HepG2 (cell line): ENCODE results near the gene CHRM5.
A peak's percentile ranks its signal among the peaks of the same experiment; 100 is the strongest.

ENCODE experiments used
- CHD2 ChIP-seq: IDR thresholded peaks from 2 replicates; pipeline ENCODE4 v1.6.1; 2011; ENCODE audit warnings: low read depth, low read length, improper control_type of control experiment
- FOXM1 ChIP-seq: sonication (generic); formaldehyde crosslinking; IDR thresholded peaks from 2 replicates; pipeline ENCODE4 v1.5.0; 2020; ENCODE audit warnings: missing genetic modification reagents
- MAFF ChIP-seq: IDR thresholded peaks from 2 replicates; pipeline ENCODE4 v1.6.1; 2011; ENCODE audit warnings: low read depth, low read length, improper control_type of control experiment
- REL ChIP-seq: sonication (generic); formaldehyde crosslinking; conservative IDR thresholded peaks from 2 replicates; pipeline ENCODE4 v1.8.0; 2022; ENCODE audit warnings: mild to moderate bottlenecking, missing genetic modification reagents, moderate library complexity
- RXRB ChIP-seq: IDR thresholded peaks from 2 replicates; pipeline ENCODE4 v1.6.1; 2016; ENCODE audit warnings: borderline replicate concordance, missing genetic modification reagents, missing compliant biosample characterization
- SMAD1 ChIP-seq: sonication (generic); formaldehyde crosslinking; IDR thresholded peaks from 2 replicates; pipeline ENCODE4 v1.4.0; 2020; ENCODE audit warnings: missing genetic modification reagents, low read depth, mild to moderate bottlenecking, borderline replicate concordance
- ZNF547 ChIP-seq: sonication (generic); formaldehyde crosslinking; IDR thresholded peaks from 2 replicates; pipeline ENCODE4 v1.5.1; 2020; ENCODE audit warnings: mild to moderate bottlenecking, missing genetic modification reagents
- TF ChIP-seq, protein P1 (sequence below): sonication (generic); formaldehyde crosslinking; IDR thresholded peaks from 2 replicates; pipeline ENCODE4 v1.5.0; 2020; ENCODE audit warnings: mild to moderate bottlenecking, missing genetic modification reagents, moderate library complexity
- TF ChIP-seq, protein P2 (sequence below): sonication (generic); formaldehyde crosslinking; IDR thresholded peaks from 2 replicates; pipeline ENCODE4 v1.4.0; 2020; ENCODE audit warnings: mild to moderate bottlenecking, missing genetic modification reagents

DNA sequence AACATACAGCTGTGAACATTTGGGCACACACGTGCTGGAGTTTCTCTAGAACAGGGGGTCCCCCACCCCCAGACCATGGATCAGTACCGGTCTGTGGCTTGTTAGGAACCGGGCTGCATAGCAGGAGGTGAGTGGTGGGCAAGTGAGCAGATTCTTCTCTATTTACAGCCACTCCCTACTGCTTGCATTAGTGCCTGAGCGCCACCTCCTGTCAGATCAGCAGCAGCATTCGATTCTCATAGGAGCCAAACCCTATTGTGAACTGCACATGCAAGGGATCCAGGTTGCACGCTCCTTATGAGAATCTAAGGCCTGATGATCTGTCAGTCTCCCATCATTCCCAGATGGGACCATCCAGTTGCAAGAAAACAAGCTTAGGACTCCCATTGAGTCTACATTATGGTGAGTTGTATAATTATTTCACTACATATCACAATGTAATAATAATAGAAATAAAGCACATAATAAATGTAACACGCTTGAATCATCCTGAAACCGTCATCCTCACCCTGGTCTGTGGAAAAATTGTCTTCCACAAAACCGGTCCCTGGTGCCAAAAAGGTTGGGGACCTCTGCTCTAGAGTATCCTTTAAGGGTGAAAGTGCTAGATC is 25.8 kb downstream of the CHRM5 start:
- TF ChIP-seq, protein P1, sequence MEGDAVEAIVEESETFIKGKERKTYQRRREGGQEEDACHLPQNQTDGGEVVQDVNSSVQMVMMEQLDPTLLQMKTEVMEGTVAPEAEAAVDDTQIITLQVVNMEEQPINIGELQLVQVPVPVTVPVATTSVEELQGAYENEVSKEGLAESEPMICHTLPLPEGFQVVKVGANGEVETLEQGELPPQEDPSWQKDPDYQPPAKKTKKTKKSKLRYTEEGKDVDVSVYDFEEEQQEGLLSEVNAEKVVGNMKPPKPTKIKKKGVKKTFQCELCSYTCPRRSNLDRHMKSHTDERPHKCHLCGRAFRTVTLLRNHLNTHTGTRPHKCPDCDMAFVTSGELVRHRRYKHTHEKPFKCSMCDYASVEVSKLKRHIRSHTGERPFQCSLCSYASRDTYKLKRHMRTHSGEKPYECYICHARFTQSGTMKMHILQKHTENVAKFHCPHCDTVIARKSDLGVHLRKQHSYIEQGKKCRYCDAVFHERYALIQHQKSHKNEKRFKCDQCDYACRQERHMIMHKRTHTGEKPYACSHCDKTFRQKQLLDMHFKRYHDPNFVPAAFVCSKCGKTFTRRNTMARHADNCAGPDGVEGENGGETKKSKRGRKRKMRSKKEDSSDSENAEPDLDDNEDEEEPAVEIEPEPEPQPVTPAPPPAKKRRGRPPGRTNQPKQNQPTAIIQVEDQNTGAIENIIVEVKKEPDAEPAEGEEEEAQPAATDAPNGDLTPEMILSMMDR, result peak; percentile 82
- TF ChIP-seq SMAD1, result no peak
- TF ChIP-seq REL (CRISPR knock-in tag), result no peak
- TF ChIP-seq RXRB (CRISPR knock-in tag), result no peak
- TF ChIP-seq FOXM1 (CRISPR knock-in tag), result no peak
- TF ChIP-seq ZNF547 (CRISPR knock-in tag), result no peak
- TF ChIP-seq CHD2, result no peak
- no peak for TF ChIP-seq MAFF
- TF ChIP-seq, protein P2, sequence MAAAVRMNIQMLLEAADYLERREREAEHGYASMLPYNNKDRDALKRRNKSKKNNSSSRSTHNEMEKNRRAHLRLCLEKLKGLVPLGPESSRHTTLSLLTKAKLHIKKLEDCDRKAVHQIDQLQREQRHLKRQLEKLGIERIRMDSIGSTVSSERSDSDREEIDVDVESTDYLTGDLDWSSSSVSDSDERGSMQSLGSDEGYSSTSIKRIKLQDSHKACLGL (CRISPR knock-in tag), result no peak
